Loucy (cell line): ENCODE results near the gene CBX4.
"Not testable (repeated sequence)": the region's sequence is repeated elsewhere in the genome, so short reads cannot be mapped to it uniquely, and the experiment has no call there.

ENCODE experiments used
- H2AFZ ChIP-seq: fragments of 200-600 bp; sonication (generic); 2 replicates; pipeline ENCODE4 v1.6.0; 2016; ENCODE audit warnings: antibody characterized with exemption, mild to moderate bottlenecking, low read length, moderate library complexity
- H3F3A ChIP-seq: fragments of 200-600 bp; 2 replicates; pipeline ENCODE4 v1.6.0; 2016; ENCODE audit warnings: antibody characterized with exemption, low read depth, mild to moderate bottlenecking
- H3K27me3 ChIP-seq: fragments of 200-600 bp; sonication (generic); 2 replicates; pipeline ENCODE4 v1.6.1; 2014; ENCODE audit warnings: low read length, mild to moderate bottlenecking; ENCODE audit not compliant: insufficient read depth, poor library complexity, severe bottlenecking
- H3K36me3 ChIP-seq: fragments of 200-600 bp; sonication (generic); 2 replicates; pipeline ENCODE4 v1.6.1; 2016; ENCODE audit warnings: low read length; ENCODE audit not compliant: insufficient read depth
- H3K4me1 ChIP-seq: fragments of 200-600 bp; sonication (generic); 2 replicates; pipeline ENCODE4 v1.5.1; 2014; ENCODE audit warnings: low read length, mild to moderate bottlenecking; ENCODE audit not compliant: insufficient read depth, poor library complexity, severe bottlenecking
- H3K4me2 ChIP-seq: fragments of 200-600 bp; sonication (generic); 2 replicates; pipeline ENCODE4 v1.6.0; 2014; ENCODE audit warnings: antibody characterized with exemption, low read length, low read depth, mild to moderate bottlenecking; ENCODE audit not compliant: poor library complexity, severe bottlenecking
- H3K4me3 ChIP-seq: fragments of 200-600 bp; sonication (generic); 2 replicates; pipeline ENCODE4 v1.5.1; 2014; ENCODE audit warnings: low read length, mild to moderate bottlenecking, mixed read lengths; ENCODE audit not compliant: poor library complexity, severe bottlenecking
- H3K79me2 ChIP-seq: fragments of 200-600 bp; sonication (generic); 2 replicates; pipeline ENCODE4 v1.6.1; 2014; ENCODE audit warnings: low read length; ENCODE audit not compliant: insufficient read depth
- H3K9ac ChIP-seq: fragments of 200-600 bp; sonication (generic); 2 replicates; pipeline ENCODE4 v1.6.0; 2014; ENCODE audit warnings: mild to moderate bottlenecking, low read depth, low read length, moderate library complexity; ENCODE audit not compliant: poor library complexity, severe bottlenecking
- H3K9me2 ChIP-seq: fragments of 200-600 bp; sonication (generic); replicated peaks from 2 replicates; pipeline ENCODE4 v1.6.1; 2016; ENCODE audit warnings: low read depth, low read length, mixed read lengths
- H3K9me3 ChIP-seq: fragments of 200-600 bp; sonication (generic); 2 replicates; pipeline ENCODE4 v1.6.1; 2014; ENCODE audit warnings: mild to moderate bottlenecking, antibody characterized with exemption, low read length, low read depth; ENCODE audit not compliant: insufficient read depth
- H4K20me1 ChIP-seq: fragments of 200-600 bp; sonication (generic); 2 replicates; pipeline ENCODE4 v1.6.0; 2014; ENCODE audit warnings: antibody characterized with exemption, low read length, mild to moderate bottlenecking; ENCODE audit not compliant: insufficient read depth, poor library complexity, severe bottlenecking
- CTCF ChIP-seq: fragments of 200-600 bp; sonication (generic); conservative IDR thresholded peaks from 2 replicates; pipeline ENCODE4 v1.5.1; 2014; ENCODE audit warnings: mild to moderate bottlenecking, antibody characterized with exemption, low read length
- EZH2phosphoT487 ChIP-seq: fragments of 200-600 bp; IDR thresholded peaks from 2 replicates; pipeline ENCODE4 v1.6.1; 2018; ENCODE audit warnings: antibody characterized with exemption, mild to moderate bottlenecking, moderate library complexity, borderline replicate concordance

Gene CBX4

GRCh38 chr17:79854080-79855060 is 15.1 kb upstream of the CBX4 start:
- Histone ChIP-seq H3K79me2 (no peaks in the 10 kb centered on the region), H3K4me1 (peaks cover 3% of the 10 kb centered on the region), H4K20me1 (no peaks in the 10 kb centered on the region), H3F3A (no peaks in the 10 kb centered on the region), H3K4me3 (no peak overlapping the region), H2AFZ (no peak overlapping the region), H3K9me2 (no peaks in the 10 kb centered on the region), H3K27me3 (no peaks in the 10 kb centered on the region), H3K9me3 (no peaks in the 10 kb centered on the region), H3K36me3 (no peaks in the 10 kb centered on the region), H3K4me2 (no peak overlapping the region), H3K9ac (no peak overlapping the region)
- TF ChIP-seq CTCF: no peak

- peak overlapping the region; percentile 95 for H2AFZ ChIP-seq
- peak overlapping the region; percentile 63 for H3K4me3 ChIP-seq
- not testable (repeated sequence) for H3K9me3 ChIP-seq, H3F3A ChIP-seq, H3K36me3 ChIP-seq, H3K27me3 ChIP-seq, H3K79me2 ChIP-seq, H4K20me1 ChIP-seq, H3K4me1 ChIP-seq, H3K9me2 ChIP-seq
- peak overlapping the region; percentile 57 for H3K9ac ChIP-seq
- H3K4me2 ChIP-seq: peak overlapping the region; percentile 73
Observed at GRCh38 chr17:79853168-79853567, 13.9 kb upstream of the CBX4 start.

- Histone ChIP-seq H3K9ac (peak overlapping the region; percentile 57), H3K27me3 (no peaks in the 10 kb centered on the region), H3K9me2 (no peaks in the 10 kb centered on the region), H3K4me2 (peak overlapping the region; percentile 73), H3F3A (no peaks in the 10 kb centered on the region), H3K9me3 (no peaks in the 10 kb centered on the region), H3K36me3 (no peaks in the 10 kb centered on the region), H3K79me2 (no peaks in the 10 kb centered on the region), H4K20me1 (no peaks in the 10 kb centered on the region), H3K4me3 (peak overlapping the region; percentile 63), H2AFZ (peak overlapping the region; percentile 95), H3K4me1 (peaks cover 3% of the 10 kb centered on the region)
- TF ChIP-seq CTCF: no peak
- TF ChIP-seq EZH2phosphoT487: no peak
Observed at GRCh38 chr17:79852748-79853147, 13.5 kb upstream of the CBX4 start.

- peaks cover 3% of the 10 kb centered on the region for H3K4me1 ChIP-seq
- no peaks in the 10 kb centered on the region for H3F3A ChIP-seq
- TF ChIP-seq CTCF (no peak), EZH2phosphoT487 (no peak)
- no peak overlapping the region for H3K4me2 ChIP-seq
- no peaks in the 10 kb centered on the region for H4K20me1 ChIP-seq
- H2AFZ ChIP-seq: no peak overlapping the region
- H3K9me3 ChIP-seq: no peaks in the 10 kb centered on the region
- H3K9me2 ChIP-seq: no peaks in the 10 kb centered on the region
- no peaks in the 10 kb centered on the region for H3K79me2 ChIP-seq
- H3K9ac ChIP-seq: no peak overlapping the region
- no peaks in the 10 kb centered on the region for H3K27me3 ChIP-seq
- H3K4me3 ChIP-seq: no peak overlapping the region
- no peaks in the 10 kb centered on the region for H3K36me3 ChIP-seq
Observed at GRCh38 chr17:79851461-79851817, 12.2 kb upstream of the CBX4 start.
